Body of pancreas (tissue), 4 donors: ENCODE data around the gene LIN7A. TPM values are rescaled to one million over a fixed set of nuclear protein-coding genes. Genes with fewer than 3 reads are reported as not detected.

Experiments used
- ATAC-seq: fragments of 150-250 bp; one replicate; pipeline ENCODE4 v1.9.1; 2016
- DNase-seq, 4 donors: peaks; one replicate each; pipeline ENCODE4 v3.0.0-alpha.2; 2019
- H3K27ac ChIP-seq, 4 donors: fragments of 200-600 bp; sonication (generic); 1 replicate in 3 of 4; 2 replicates in 1 of 4; pipeline versions ENCODE4 v1.5.1 to v1.6.1; 2016 to 2019; ENCODE audit warnings: mild to moderate bottlenecking in 1 of 4, mixed read lengths in 1 of 4, moderate library complexity in 1 of 4
- H3K27me3 ChIP-seq, 2 donors: fragments of 200-600 bp; sonication (generic); one replicate each; pipeline ENCODE4 v1.6.0; 2016; ENCODE audit warnings: mild to moderate bottlenecking in 1 of 2
- H3K36me3 ChIP-seq, 2 donors: fragments of 200-600 bp; sonication (generic); replicated peaks in 1 of 2; 2 replicates each; pipeline ENCODE4 v1.5.1; 2016; ENCODE audit warnings: low read depth in 2 of 2; ENCODE audit not compliant: insufficient read depth in 1 of 2
- H3K4me1 ChIP-seq: fragments of 200-600 bp; sonication (generic); one replicate; pipeline ENCODE4 v1.6.0; 2016
- H3K4me3 ChIP-seq, 2 donors: fragments of 200-600 bp; sonication (generic); 1 replicate in 1 of 2; 2 replicates in 1 of 2; pipeline ENCODE4 v1.5.1; 2016 to 2019
- H3K9me3 ChIP-seq, 3 donors: fragments of 200-600 bp; sonication (generic); 1 replicate in 2 of 3; 2 replicates in 1 of 3; pipeline ENCODE4 v1.5.1; 2016
- POLR2A ChIP-seq, 3 donors: fragments of 450-650 bp; IDR thresholded peaks; one replicate each; pipeline ENCODE4 v1.6.1; 2016; ENCODE audit warnings: antibody characterized with exemption in 3 of 3, mild to moderate bottlenecking in 2 of 3
- WGBS, 2 donors: methylation state at CpG; one replicate each; pipeline ENCODE4 v1.1.5; 2017; 5-methylcytosine and 5-hydroxymethylcytosine counted together
- intact Hi-C: fragments of 100-400 bp; cut with DNase I; formaldehyde crosslinking; loops from one replicate; pipeline ENCODE4 v1.15.1; 2023
- total RNA-seq, 2 donors: library from RNA; depleted of rRNA; stranded (reverse); fragments of >200 nt; gene quantifications; one replicate each; pipeline ENCODE4 v1.1.0, GENCODE V29; 2016
- TF ChIP-seq, protein P1 (sequence below), 7 experiments: fragments of 450-650 bp in 4 of 7; fragments of 200-600 bp in 3 of 7; sonication (generic) in 3 of 7; IDR thresholded peaks; one replicate each; pipeline ENCODE4 v1.5.1; 2016 to 2019; ENCODE audit warnings: antibody characterized with exemption in 7 of 7

LIN7A gene
- total RNA-seq, 2 donors from 2014 or later, result 0.66 to 1.0 TPM

DNA sequence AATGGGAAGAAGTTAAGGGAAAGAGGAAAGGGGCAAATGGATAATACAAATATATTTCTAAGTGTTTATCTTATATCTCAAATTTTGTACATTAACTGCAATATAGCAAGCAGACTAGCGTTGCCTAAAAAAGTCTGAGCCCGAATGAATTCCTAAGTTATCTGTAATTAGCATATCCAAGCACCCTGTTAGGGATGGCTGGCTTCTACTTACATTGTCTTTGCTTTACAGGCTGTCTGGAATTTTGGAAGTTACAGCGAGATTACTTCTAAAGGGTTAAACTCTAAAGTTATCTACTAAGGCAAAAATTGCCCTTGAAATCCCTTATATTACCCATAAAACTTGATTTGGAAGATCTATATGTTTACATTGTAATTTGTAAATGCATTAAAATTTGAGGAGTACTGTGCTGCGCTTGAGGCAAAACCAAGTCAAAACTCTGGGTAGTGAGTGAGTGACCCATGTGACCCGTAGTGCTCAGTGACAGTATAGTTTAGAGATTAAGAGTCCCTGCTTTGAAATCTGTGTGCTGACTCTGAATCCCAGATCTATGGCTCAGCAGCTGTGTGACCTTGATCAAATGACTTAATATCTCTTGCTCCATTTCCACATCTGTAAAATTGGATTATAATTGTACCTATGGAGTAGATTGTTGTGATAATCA lies 17.3 kb upstream of the LIN7A start:
- 44 to 46% methylated on average over 5 of the region's 5 CpGs for WGBS, 2 donors
- TF ChIP-seq, protein P1, sequence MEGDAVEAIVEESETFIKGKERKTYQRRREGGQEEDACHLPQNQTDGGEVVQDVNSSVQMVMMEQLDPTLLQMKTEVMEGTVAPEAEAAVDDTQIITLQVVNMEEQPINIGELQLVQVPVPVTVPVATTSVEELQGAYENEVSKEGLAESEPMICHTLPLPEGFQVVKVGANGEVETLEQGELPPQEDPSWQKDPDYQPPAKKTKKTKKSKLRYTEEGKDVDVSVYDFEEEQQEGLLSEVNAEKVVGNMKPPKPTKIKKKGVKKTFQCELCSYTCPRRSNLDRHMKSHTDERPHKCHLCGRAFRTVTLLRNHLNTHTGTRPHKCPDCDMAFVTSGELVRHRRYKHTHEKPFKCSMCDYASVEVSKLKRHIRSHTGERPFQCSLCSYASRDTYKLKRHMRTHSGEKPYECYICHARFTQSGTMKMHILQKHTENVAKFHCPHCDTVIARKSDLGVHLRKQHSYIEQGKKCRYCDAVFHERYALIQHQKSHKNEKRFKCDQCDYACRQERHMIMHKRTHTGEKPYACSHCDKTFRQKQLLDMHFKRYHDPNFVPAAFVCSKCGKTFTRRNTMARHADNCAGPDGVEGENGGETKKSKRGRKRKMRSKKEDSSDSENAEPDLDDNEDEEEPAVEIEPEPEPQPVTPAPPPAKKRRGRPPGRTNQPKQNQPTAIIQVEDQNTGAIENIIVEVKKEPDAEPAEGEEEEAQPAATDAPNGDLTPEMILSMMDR (IDR thresholded peaks at IDR 0.05), result no peak
- TF ChIP-seq POLR2A (IDR thresholded peaks at IDR 0.05), result no peak

DNA sequence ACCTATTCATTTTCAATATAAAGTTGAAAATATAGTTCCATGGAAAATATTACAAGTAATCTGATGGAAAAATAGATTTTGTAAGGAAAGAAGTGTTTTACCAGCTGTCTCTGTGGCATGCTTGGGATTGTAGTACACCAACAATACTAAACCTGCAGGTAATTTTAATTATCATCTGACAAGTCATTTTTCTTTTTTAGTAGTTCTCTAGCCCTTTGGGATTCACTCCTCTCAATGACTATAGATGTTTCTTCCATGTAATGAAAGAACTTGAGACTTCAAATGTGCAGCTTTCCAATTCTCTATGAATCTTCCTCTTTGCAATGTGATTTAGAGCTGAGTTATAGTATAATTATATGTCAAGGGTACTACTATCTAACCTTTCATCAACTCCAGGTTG lies 14.7 kb upstream of the LIN7A start:
- TF ChIP-seq, protein P1 (IDR thresholded peaks at IDR 0.05), result no peak
- no peak for TF ChIP-seq POLR2A (IDR thresholded peaks at IDR 0.05)
- Histone ChIP-seq H3K9me3 (no peaks in the 10 kb centered on the region), H3K36me3 (no peaks in the 10 kb centered on the region), H3K4me1 (no peaks in the 10 kb centered on the region), H3K27me3 (no peaks in the 10 kb centered on the region), H3K27ac (no peak overlapping the region), H3K4me3 (no peak overlapping the region)
- intact Hi-C loops, result no loop called here
- DNase-seq, result no peak
- no peak for ATAC-seq

More for the DNA sequence above, 17.3 kb upstream of the LIN7A start:
- Histone ChIP-seq H3K27ac (no peak overlapping the region), H3K4me1 (no peaks in the 10 kb centered on the region), H3K36me3 (no peaks in the 10 kb centered on the region), H3K27me3 (no peaks in the 10 kb centered on the region), H3K9me3 (no peaks in the 10 kb centered on the region), H3K4me3 (no peak overlapping the region)
- ATAC-seq, result no peak
- intact Hi-C loops, result no loop called here
- DNase-seq, result no peak

DNA sequence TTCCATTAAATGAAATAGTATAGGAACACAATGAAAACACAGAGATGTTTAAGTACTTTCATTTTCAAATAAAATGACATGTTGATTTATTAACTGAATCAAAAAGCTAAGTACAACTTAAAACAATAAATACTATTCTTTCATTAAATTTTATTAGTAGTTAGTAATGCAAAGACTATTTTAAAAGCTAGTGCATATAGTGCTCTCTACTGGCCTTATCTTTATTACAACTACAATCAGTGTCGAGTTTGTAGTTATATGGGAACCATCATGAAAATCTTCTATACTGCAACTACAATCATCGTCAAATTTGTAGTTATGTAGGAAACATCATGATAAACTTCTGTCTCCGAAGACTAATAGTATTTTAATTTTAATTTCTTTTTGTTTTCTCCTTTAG lies 8.9 kb upstream of the LIN7A start:
- TF ChIP-seq POLR2A (IDR thresholded peaks at IDR 0.05), result no peak
- TF ChIP-seq, protein P1 (IDR thresholded peaks at IDR 0.05), result peak in 1 of 7 experiments; percentile 2
- Histone ChIP-seq H3K27me3 (no peaks in the 10 kb centered on the region), H3K27ac (no peak overlapping the region), H3K36me3 (no peaks in the 10 kb centered on the region), H3K9me3 (no peaks in the 10 kb centered on the region), H3K4me1 (no peaks in the 10 kb centered on the region), H3K4me3 (no peak overlapping the region)
- 47 to 52% methylated on average over 3 of the region's 3 CpGs for WGBS, 2 donors
- no peak for DNase-seq
- intact Hi-C loops, result no loop called here
- ATAC-seq, result no peak

DNA sequence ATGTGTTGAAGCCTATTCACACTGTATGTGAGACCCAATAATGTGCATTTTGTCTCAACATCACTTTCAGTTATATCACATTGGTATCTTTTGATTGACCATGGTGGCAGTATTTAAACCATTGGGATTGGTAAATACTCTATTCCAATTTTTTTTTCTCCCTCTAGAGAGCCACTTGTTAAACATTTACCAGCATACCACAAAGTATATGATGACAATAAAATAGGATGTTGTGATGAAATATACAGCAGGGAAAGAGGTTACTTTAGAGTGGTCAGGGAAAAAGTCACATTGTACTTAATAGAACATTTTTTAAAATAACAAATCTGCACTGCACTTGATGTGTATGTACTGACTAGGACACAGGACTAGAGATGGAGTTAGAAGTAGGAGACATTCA lies 5.6 kb upstream of the LIN7A start:
- ATAC-seq (no peak), DNase-seq (no peak)
- Histone ChIP-seq H3K4me1 (no peaks in the 10 kb centered on the region), H3K36me3 (no peaks in the 10 kb centered on the region), H3K4me3 (no peak overlapping the region), H3K27ac (no peak overlapping the region), H3K9me3 (no peaks in the 10 kb centered on the region), H3K27me3 (no peaks in the 10 kb centered on the region)
- intact Hi-C loops, result no loop called here
- TF ChIP-seq, protein P1 (IDR thresholded peaks at IDR 0.05), result no peak
- no peak for TF ChIP-seq POLR2A (IDR thresholded peaks at IDR 0.05)

DNA sequence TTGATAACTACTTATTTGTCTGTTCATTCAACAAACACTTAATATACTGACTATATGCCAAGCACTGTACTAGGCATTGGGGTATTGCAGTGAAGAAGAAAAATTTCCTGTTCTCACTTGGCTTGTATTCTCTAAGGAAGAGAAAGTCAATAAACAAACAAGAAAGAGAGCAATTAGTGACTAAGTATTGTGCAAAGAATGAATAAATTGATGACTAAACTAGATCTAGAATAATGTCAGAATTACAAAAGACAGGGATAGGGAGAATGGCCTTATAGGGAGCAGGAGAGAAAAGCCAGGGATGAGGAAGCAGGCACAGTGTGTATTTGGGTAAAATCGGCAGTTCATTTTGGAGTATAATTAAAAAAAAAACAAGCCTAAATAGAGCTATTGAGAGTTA lies 4.2 kb upstream of the LIN7A start:
- Histone ChIP-seq H3K36me3 (no peaks in the 10 kb centered on the region), H3K27ac (no peak overlapping the region), H3K27me3 (no peaks in the 10 kb centered on the region), H3K4me3 (no peak overlapping the region), H3K4me1 (no peaks in the 10 kb centered on the region), H3K9me3 (no peaks in the 10 kb centered on the region)
- intact Hi-C loops, result no loop called here
- 83 to 86% methylated on average over 1 of the region's 1 CpG for WGBS, 2 donors
- DNase-seq (no peak), ATAC-seq (no peak)
- TF ChIP-seq, protein P1 (IDR thresholded peaks at IDR 0.05), result no peak
- no peak for TF ChIP-seq POLR2A (IDR thresholded peaks at IDR 0.05)
